H9 (cell line): ENCODE results near the gene ASMT. TPM values are rescaled to one million over a fixed set of nuclear protein-coding genes. Genes with fewer than 3 reads are reported as not detected.

Source experiments
- DNase-seq: peaks from one replicate; pipeline ENCODE4 v3.0.0-alpha.2; 2017
- H2AFZ ChIP-seq: one replicate; pipeline ENCODE4 v1.6.1; 2013; ENCODE audit warnings: mild to moderate bottlenecking, low read length, control low read depth, moderate library complexity
- H2AK5ac ChIP-seq: 2 replicates; pipeline ENCODE4 v1.6.1; 2013; ENCODE audit warnings: low read length, control low read depth, mixed read lengths; ENCODE audit not compliant: insufficient read length
- H2BK120ac ChIP-seq: one replicate; pipeline ENCODE4 v1.6.1; 2013; ENCODE audit warnings: low read depth, mild to moderate bottlenecking, low read length, control low read depth, inconsistent platforms; ENCODE audit not compliant: poor library complexity, severe bottlenecking
- H2BK12ac ChIP-seq: 2 replicates; pipeline ENCODE4 v1.6.1; 2013; ENCODE audit warnings: low read length, control low read depth, mixed read lengths, low read depth; ENCODE audit not compliant: insufficient read length
- H2BK15ac ChIP-seq: 2 replicates; pipeline ENCODE4 v1.6.1; 2013; ENCODE audit warnings: low read depth, low read length, control low read depth
- H2BK20ac ChIP-seq: one replicate; pipeline ENCODE4 v1.6.1; 2013; ENCODE audit warnings: low read depth, mild to moderate bottlenecking, low read length, control low read depth, inconsistent platforms; ENCODE audit not compliant: poor library complexity, severe bottlenecking
- H2BK5ac ChIP-seq: 2 replicates; pipeline ENCODE4 v1.6.1; 2013; ENCODE audit warnings: low read length, control low read depth, mixed read lengths; ENCODE audit not compliant: insufficient read length
- H3K14ac ChIP-seq: 2 replicates; pipeline ENCODE4 v1.6.1; 2013; ENCODE audit warnings: low read length, control low read depth; ENCODE audit not compliant: insufficient read depth
- H3K18ac ChIP-seq: 2 replicates; pipeline ENCODE4 v1.6.1; 2013; ENCODE audit warnings: low read depth, mild to moderate bottlenecking, mixed read lengths, low read length, control low read depth; ENCODE audit not compliant: insufficient read length
- H3K23ac ChIP-seq: 2 replicates; pipeline ENCODE4 v1.6.1; 2013; ENCODE audit warnings: low read length, control low read depth, mixed read lengths, low read depth; ENCODE audit not compliant: insufficient read length
- H3K23me2 ChIP-seq: 2 replicates; pipeline ENCODE4 v1.6.1; 2013; ENCODE audit warnings: low read depth, mild to moderate bottlenecking, mixed read lengths, low read length, control low read depth; ENCODE audit not compliant: insufficient read length, poor library complexity, severe bottlenecking
- H3K27ac ChIP-seq: 2 replicates; pipeline ENCODE4 v1.5.1; 2013; ENCODE audit warnings: low read length, control low read depth, mixed read lengths, low read depth; ENCODE audit not compliant: insufficient read length
- H3K27me3 ChIP-seq: 2 replicates; pipeline ENCODE4 v1.6.1; 2013; ENCODE audit warnings: low read length, control low read depth, inconsistent platforms; ENCODE audit not compliant: insufficient read depth
- H3K4ac ChIP-seq: 2 replicates; pipeline ENCODE4 v1.6.1; 2013; ENCODE audit warnings: low read depth, mild to moderate bottlenecking, control low read depth, inconsistent platforms, low read length, moderate library complexity
- H3K4me1 ChIP-seq: 2 replicates; pipeline ENCODE4 v1.6.1; 2013; ENCODE audit warnings: low read length, control low read depth, inconsistent platforms; ENCODE audit not compliant: insufficient read depth
- H3K4me2 ChIP-seq: 2 replicates; pipeline ENCODE4 v1.6.1; 2013; ENCODE audit warnings: low read length, control low read depth, mixed read lengths; ENCODE audit not compliant: insufficient read length, insufficient read depth
- H3K56ac ChIP-seq: 2 replicates; pipeline ENCODE4 v1.6.1; 2013; ENCODE audit warnings: low read depth, mild to moderate bottlenecking, mixed read lengths, low read length, control low read depth; ENCODE audit not compliant: insufficient read length
- H3K79me1 ChIP-seq: 2 replicates; pipeline ENCODE4 v1.6.1; 2013; ENCODE audit warnings: low read depth, mild to moderate bottlenecking, moderate library complexity, low read length, control low read depth, inconsistent platforms; ENCODE audit not compliant: insufficient read depth, poor library complexity, severe bottlenecking
- H3K79me2 ChIP-seq: 2 replicates; pipeline ENCODE4 v1.6.1; 2013; ENCODE audit warnings: low read length, control low read depth, inconsistent platforms; ENCODE audit not compliant: insufficient read depth
- H3K9ac ChIP-seq: 2 replicates; pipeline ENCODE4 v1.6.1; 2013; ENCODE audit warnings: low read length, control low read depth, mixed read lengths; ENCODE audit not compliant: insufficient read length; ENCODE audit errors: extremely low read depth
- H3K9me3 ChIP-seq: one replicate; pipeline ENCODE4 v1.6.1; 2013; ENCODE audit warnings: low read depth, low read length, inconsistent platforms; ENCODE audit not compliant: control insufficient read depth
- H3T11ph ChIP-seq: one replicate; pipeline ENCODE4 v1.6.1; 2013; ENCODE audit warnings: mild to moderate bottlenecking, low read length, control low read depth, inconsistent platforms
- H4K20me1 ChIP-seq: one replicate; pipeline ENCODE4 v1.6.1; 2013; ENCODE audit not compliant: control insufficient read depth, insufficient read length, insufficient read depth
- H4K5ac ChIP-seq: 2 replicates; pipeline ENCODE4 v1.6.1; 2013; ENCODE audit warnings: low read depth, mild to moderate bottlenecking, mixed read lengths, low read length, control low read depth; ENCODE audit not compliant: insufficient read length
- H4K8ac ChIP-seq: replicated peaks from 2 replicates; pipeline ENCODE4 v1.6.1; 2013; ENCODE audit warnings: low read length, control low read depth, mixed read lengths, low read depth; ENCODE audit not compliant: insufficient read length
- H4K91ac ChIP-seq: 2 replicates; pipeline ENCODE4 v1.6.1; 2013; ENCODE audit warnings: low read depth, mild to moderate bottlenecking, moderate library complexity, mixed read lengths, low read length, control low read depth; ENCODE audit not compliant: insufficient read length
- H3K27ac Mint-ChIP-seq, 3 experiments: 2 replicates in 2 of 3; 3 replicates in 1 of 3; pipeline ENCODE4 v1.8.0; 2020 to 2021; ENCODE audit warnings: mixed read lengths in 3 of 3, mild to moderate bottlenecking in 1 of 3, moderate library complexity in 1 of 3
- H3K27me3 Mint-ChIP-seq: 2 replicates; pipeline ENCODE4 v1.8.0; 2021; ENCODE audit warnings: low read depth, mild to moderate bottlenecking, moderate library complexity, mixed read lengths
- H3K36me3 Mint-ChIP-seq, 3 experiments: 2 replicates in 2 of 3; 3 replicates in 1 of 3; pipeline ENCODE4 v1.8.0; 2020 to 2021; ENCODE audit warnings: low read depth in 3 of 3, mixed read lengths in 3 of 3; ENCODE audit not compliant: insufficient read depth in 1 of 3
- H3K4me1 Mint-ChIP-seq, 2 experiments: 2 replicates each; pipeline ENCODE4 v1.8.0; 2020; ENCODE audit warnings: mixed read lengths in 2 of 2
- H3K4me3 Mint-ChIP-seq, 2 experiments: 2 replicates in 1 of 2; 3 replicates in 1 of 2; pipeline ENCODE4 v1.8.0; 2020 to 2021; ENCODE audit warnings: mild to moderate bottlenecking in 2 of 2, mixed read lengths in 2 of 2, moderate library complexity in 1 of 2
- H3K9me3 Mint-ChIP-seq, 2 experiments: 2 replicates in 1 of 2; 3 replicates in 1 of 2; pipeline ENCODE4 v1.8.0; 2020; ENCODE audit warnings: mild to moderate bottlenecking in 2 of 2, mixed read lengths in 2 of 2, moderate library complexity in 1 of 2
- CTCF ChIP-seq: fragments of 200-600 bp; sonication (generic); conservative IDR thresholded peaks from 3 replicates; pipeline ENCODE4 v1.8.0; 2021; ENCODE audit warnings: antibody characterized with exemption, mild to moderate bottlenecking
- WGBS: extraction: QIAGEN DNeasy Blood & Tissue Kit; methylation state at CpG from one replicate; pipeline ENCODE4 v1.1.7; 2013; ENCODE audit warnings: missing lambda C conversion rate, low lambda C conversion rate, mixed read lengths; ENCODE audit not compliant: insufficient read length; ENCODE audit errors: extremely low coverage; 5-methylcytosine and 5-hydroxymethylcytosine counted together
- total RNA-seq: library from RNA; stranded (reverse); gene quantifications from 2 replicates; pipeline ENCODE4 v1.2.1, GENCODE V29; 2021

Gene ASMT
- total RNA-seq, 1 experiment from 2014 or later: 1.4 TPM

GRCh38 chrX:1676866-1677265 lies 62.0 kb downstream of the ASMT start:
- Histone ChIP-seq H2BK15ac (no peak overlapping the region), H3K79me2 (no peaks in the 10 kb centered on the region), H3K9ac (no peak overlapping the region), H3K18ac (no peak overlapping the region), H3T11ph (no peak overlapping the region), H3K27me3 (no peaks in the 10 kb centered on the region), H4K91ac (no peak overlapping the region), H2BK12ac (no peak overlapping the region), H4K8ac (no peak overlapping the region), H3K4me1 (peaks cover 6% of the 10 kb centered on the region; the same call in 1 of the 2 replicates), H3K56ac (no peak overlapping the region), H2AK5ac (no peak overlapping the region), H3K4me2 (no peak overlapping the region), H2AFZ (no peak overlapping the region), H3K4ac (no peak overlapping the region), H2BK5ac (no peak overlapping the region), H4K5ac (no peak overlapping the region), H3K27ac (no peak overlapping the region), H3K23ac (no peak overlapping the region), H4K20me1 (no peaks in the 10 kb centered on the region), H3K14ac (no peak overlapping the region; the same call in 1 of the 2 replicates), H3K9me3 (no peaks in the 10 kb centered on the region), H2BK20ac (no peak overlapping the region), H3K79me1 (no peaks in the 10 kb centered on the region), H2BK120ac (peak overlapping the region; percentile 72), H3K23me2 (no peaks in the 10 kb centered on the region)
- no peak for TF ChIP-seq CTCF
- DNase-seq: no peak
- H3K4me3 Mint-ChIP-seq: no peak overlapping the region
- no peaks in the 10 kb centered on the region; the same call in 1 of the 2 replicates for H3K27me3 Mint-ChIP-seq
- peaks cover 0 to 3% of the 10 kb centered on the region in 2 experiments; a peak in 1 of 5 replicates for H3K9me3 Mint-ChIP-seq
- no peaks in the 10 kb centered on the region for H3K36me3 Mint-ChIP-seq
- peaks cover 21 to 26% of the 10 kb centered on the region in 2 experiments for H3K4me1 Mint-ChIP-seq
- peak overlapping the region in 2 of 3 experiments; percentile 16 to 41; a peak in 2 of 7 replicates for H3K27ac Mint-ChIP-seq
- no CpG with 5 or more reads among the region's 14 CpGs for WGBS
